Stimulated activated naive CD4-positive, alpha-beta T cell treated with Interleukin-2 at 50 U/mL for 16 hours (primary cell): ENCODE measurements around the gene BTRC.
"Not testable (repeated sequence)": the region's sequence is repeated elsewhere in the genome, so short reads cannot be mapped to it uniquely, and the experiment has no call there.

Source experiments
- DNase-seq: peaks from one replicate; lab custom pipeline; 2025; lab: John Stamatoyannopoulos, UW

Gene BTRC

GRCh38 chr10:101585841-101586240 is 231.9 kb downstream of the BTRC start:
- DNase-seq: no peak

- peak; percentile 92 for DNase-seq
Observed at GRCh38 chr10:101587725-101588653, 234.0 kb downstream of the BTRC start, which contains the start of the genes DPCD and POLL. Gene DPCD, plus strand, starts transcription at chr10:101588321. Its CDS starts 16 bp downstream, at chr10:101588337. Gene POLL, minus strand, starts transcription at chr10:101588257. Its CDS starts 897 bp downstream, at chr10:101587360.

GRCh38 chr10:101588879-101589278 is 234.9 kb downstream of the BTRC start:
- DNase-seq: no peak

GRCh38 chr10:101593331-101593730 is 239.4 kb downstream of the BTRC start:
- not testable (repeated sequence) for DNase-seq

- no peak for DNase-seq
Observed at GRCh38 chr10:101595591-101596433, 241.8 kb downstream of the BTRC start.

- no peak for DNase-seq
Observed at GRCh38 chr10:101597091-101597900, 243.3 kb downstream of the BTRC start.

- no peak for DNase-seq
Observed at GRCh38 chr10:101601541-101601940, 247.6 kb downstream of the BTRC start.

- peak; percentile 58 for DNase-seq
Observed at GRCh38 chr10:101602761-101603398, 248.9 kb downstream of the BTRC start.
